COR-L47 (cell line): ENCODE data around the gene AS3MT.
A peak's percentile ranks its signal among the peaks of the same experiment; 100 is the strongest.
"Not testable (repeated sequence)": the region's sequence is repeated elsewhere in the genome, so short reads cannot be mapped to it uniquely, and the experiment has no call there.

Experiments
- DNase-seq: peaks from one replicate; lab custom pipeline; 2025; lab: John Stamatoyannopoulos, UW

The AS3MT gene

GRCh38 chr10:102869258-102870198 is at the start of gene AS3MT:
TSS of gene AS3MT (plus strand) at chr10:102869470. CDS start at chr10:102869593, 123 bp downstream.
- DNase-seq, result peak; percentile 7

GRCh38 chr10:102820008-102820407 is 49.3 kb upstream of the AS3MT start:
- not testable (repeated sequence) for DNase-seq

GRCh38 chr10:102822222-102822621 is 47.0 kb upstream of the AS3MT start:
- no peak for DNase-seq

GRCh38 chr10:102824664-102825063 is 44.6 kb upstream of the AS3MT start:
- DNase-seq, result no peak

GRCh38 chr10:102826148-102826796 is 43.0 kb upstream of the AS3MT start:
- DNase-seq, result no peak

GRCh38 chr10:102827597-102827975 is 41.7 kb upstream of the AS3MT start:
- no peak for DNase-seq

- DNase-seq, result no peak
These were observed 37.8 kb upstream of the AS3MT start for GRCh38 chr10:102831322-102832071.

GRCh38 chr10:102832248-102832647 is 37.0 kb upstream of the AS3MT start:
- no peak for DNase-seq

- DNase-seq, result no peak
These were observed 36.3 kb upstream of the AS3MT start for GRCh38 chr10:102832987-102833386.

GRCh38 chr10:102834143-102834542 is 35.1 kb upstream of the AS3MT start:
- DNase-seq, result no peak

- DNase-seq, result peak; percentile 13
These were observed 34.2 kb upstream of the AS3MT start for GRCh38 chr10:102835007-102835482.

- no peak for DNase-seq
These were observed 32.0 kb upstream of the AS3MT start, which contains the start of gene CYP17A1 for GRCh38 chr10:102837230-102837721. TSS of gene CYP17A1 (minus strand) at chr10:102837413. CDS start at chr10:102837361, 52 bp downstream.

- not testable (repeated sequence) for DNase-seq
These were observed 30.9 kb upstream of the AS3MT start for GRCh38 chr10:102838276-102838927.

- DNase-seq, result no peak
These were observed 27.4 kb upstream of the AS3MT start for GRCh38 chr10:102841827-102842345.

GRCh38 chr10:102843139-102843538 is 26.1 kb upstream of the AS3MT start:
- not testable (repeated sequence) for DNase-seq

GRCh38 chr10:102844190-102844776 is 25.0 kb upstream of the AS3MT start:
- DNase-seq, result not testable (repeated sequence)

GRCh38 chr10:102845352-102845902 is 23.8 kb upstream of the AS3MT start:
- DNase-seq, result no peak

- no peak for DNase-seq
These were observed 19.2 kb upstream of the AS3MT start for GRCh38 chr10:102850025-102850518.

GRCh38 chr10:102853237-102853636 is 16.0 kb upstream of the AS3MT start:
- not testable (repeated sequence) for DNase-seq
